ENCODE measurements around the gene RICTOR. TPM values are rescaled to one million over a fixed set of nuclear protein-coding genes. Genes with fewer than 3 reads are reported as not detected.

RICTOR gene
- total and polyA plus RNA-seq, 9 of the 15 experiments (the other 6 are each of a cell fraction or from before 2014, with no cell fraction given), result 13.9 to 46.6 (median 22.6) TPM

GRCh38 chr5:39024884-39025283, 49.3 kb downstream of the RICTOR start (continued):
- peak; percentile 76 for TF ChIP-seq DACH1 (IDR thresholded peaks at IDR 0.05; ENCODE audit: partially characterized antibody)
- no peak for TF ChIP-seq SP2 (IDR thresholded peaks at IDR 0.05; ENCODE audit: extremely low read depth, low read depth, low read length, poor library complexity, severe bottlenecking)
- TF ChIP-seq TRIM25 (IDR thresholded peaks at IDR 0.05; ENCODE audit: borderline replicate concordance), result no peak
- TF ChIP-seq E2F1 (CRISPR knock-in tag; IDR thresholded peaks at IDR 0.05), result no peak
- peak; percentile 72; the same call in 1 of the 2 replicates for TF ChIP-seq SMARCC2 (IDR thresholded peaks at IDR 0.05; ENCODE audit: low read depth)
- TF ChIP-seq TCF7L2 (IDR thresholded peaks at IDR 0.05; ENCODE audit: low read depth, low read length), result no peak
- peak; percentile 25; the same call in 1 of the 2 replicates for TF ChIP-seq RFX5 (IDR thresholded peaks at IDR 0.05; ENCODE audit: low read depth, low read length)
- TF ChIP-seq AFF1 (IDR thresholded peaks at IDR 0.05; ENCODE audit: low read depth in 1 of 2, partially characterized antibody in 2 of 2), result no peak
- TF ChIP-seq PBX2 (CRISPR knock-in tag; IDR thresholded peaks at IDR 0.05; ENCODE audit: low read depth), result no peak
- TF ChIP-seq PBX2 (tag; conservative IDR thresholded peaks at IDR 0.05; ENCODE audit: low read depth), result peak; percentile 94
- no peak for TF ChIP-seq RBM15 (IDR thresholded peaks at IDR 0.05; ENCODE audit: insufficient read depth, low read length)
- no peak for TF ChIP-seq ZNF282 (CRISPR knock-in tag; IDR thresholded peaks at IDR 0.05)
- TF ChIP-seq ZBTB33 (CRISPR knock-in tag; IDR thresholded peaks at IDR 0.05), result no peak
- TF ChIP-seq EP300 (IDR thresholded peaks at IDR 0.05; ENCODE audit: low read length), result peak; percentile 64
- no peak for TF ChIP-seq HNRNPH1 (optimal IDR thresholded peaks at IDR 0.05; ENCODE audit: low read depth, low read length)
- peak; percentile 94; the same call in 1 of the 2 replicates for TF ChIP-seq SMARCE1 (IDR thresholded peaks at IDR 0.05)
